GM18858 (cell line): ENCODE measurements around the gene RCE1.

Experiments
- ATAC-seq: cut with Tn5 transposase; IDR thresholded peaks from one replicate; pipeline ENCODE4 v1.9.1; 2021; ENCODE audit not compliant: unreplicated experiment

Gene RCE1

DNA sequence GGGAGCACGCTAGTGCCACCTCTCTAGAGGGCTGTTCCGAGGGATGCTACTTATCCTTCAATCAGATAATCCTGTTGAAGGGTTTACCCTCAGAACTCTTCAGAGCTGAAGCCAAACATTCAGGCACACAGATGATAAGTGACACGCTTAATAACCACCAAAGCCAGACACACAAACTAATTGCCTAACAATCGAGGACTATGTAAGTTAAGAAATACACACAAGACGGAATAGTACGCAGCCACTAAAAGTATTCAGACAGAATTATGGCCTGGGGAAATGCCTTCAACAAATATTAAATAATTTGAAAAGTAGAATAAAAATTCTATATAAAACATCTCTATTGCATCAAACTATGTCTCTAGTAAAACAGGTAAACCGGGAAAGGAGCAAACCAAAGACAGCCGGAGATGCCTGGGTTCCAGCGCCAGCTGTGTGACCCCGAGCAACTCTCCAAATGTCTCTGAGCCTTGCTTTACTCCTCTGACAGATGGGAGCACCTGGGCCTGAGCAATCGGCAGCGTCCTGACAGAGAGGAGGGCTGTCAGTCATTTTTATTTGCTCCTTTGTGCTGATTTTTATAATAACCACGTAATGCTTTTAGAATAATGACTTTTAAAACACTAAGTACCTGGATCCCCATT, 25.0 kb downstream of the RCE1 start:
- no peak for ATAC-seq

DNA sequence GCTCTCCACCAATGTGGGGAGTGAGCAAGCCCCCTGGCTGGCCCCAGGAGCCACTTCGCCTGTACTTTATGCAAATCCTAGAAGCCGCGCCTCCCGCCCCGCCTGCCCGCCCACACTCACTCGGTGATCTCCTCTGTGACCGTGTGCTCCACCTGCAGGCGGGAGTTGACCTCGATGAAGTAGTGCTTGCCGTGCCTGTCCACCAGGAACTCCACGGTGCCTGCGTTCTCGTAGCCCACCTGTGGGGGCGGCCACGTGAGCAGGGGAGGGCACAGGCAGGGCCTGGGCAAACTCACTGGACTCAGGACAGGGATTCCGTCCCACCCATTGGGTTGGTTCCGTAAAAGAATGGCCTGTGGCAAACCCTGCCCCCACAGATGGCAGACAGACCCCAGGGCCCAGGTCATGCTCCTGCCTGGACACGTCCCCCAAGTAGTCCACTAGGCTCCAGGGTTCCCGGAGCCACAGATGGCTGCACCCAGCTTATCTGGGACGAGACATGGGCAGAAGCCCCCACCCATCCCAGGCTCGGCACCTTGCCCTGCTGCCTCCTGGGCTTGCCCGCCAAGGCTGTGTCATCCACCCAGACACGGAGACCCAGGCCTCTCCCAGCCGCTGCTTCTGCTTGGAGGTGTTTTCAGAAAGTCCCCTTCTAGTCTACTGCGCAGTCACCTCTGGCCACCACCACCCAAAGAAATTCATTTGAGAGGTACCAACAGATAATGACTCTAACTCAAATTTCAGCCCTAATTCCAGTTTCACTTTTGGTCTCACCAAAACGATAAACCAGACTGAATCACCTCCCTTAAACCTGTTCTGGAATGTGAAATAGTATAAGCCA, 25.7 kb downstream of the RCE1 start:
- peak; percentile 47 for ATAC-seq

DNA sequence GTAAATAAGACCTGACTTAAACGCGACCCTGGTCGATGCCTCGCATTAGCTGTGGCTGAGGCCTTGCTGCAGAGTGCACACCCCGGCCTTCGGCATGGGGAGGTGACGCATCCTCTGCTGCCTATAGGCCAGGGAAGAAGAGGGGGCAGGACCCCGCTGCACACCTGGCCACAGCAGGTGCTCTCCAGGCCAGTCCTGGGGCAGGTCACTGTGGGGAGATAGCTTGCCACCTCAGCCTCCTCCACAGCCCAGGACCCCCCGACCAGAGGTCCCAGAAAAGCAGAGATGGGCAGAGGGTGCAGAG, 26.3 kb downstream of the RCE1 start:
- no peak for ATAC-seq

DNA sequence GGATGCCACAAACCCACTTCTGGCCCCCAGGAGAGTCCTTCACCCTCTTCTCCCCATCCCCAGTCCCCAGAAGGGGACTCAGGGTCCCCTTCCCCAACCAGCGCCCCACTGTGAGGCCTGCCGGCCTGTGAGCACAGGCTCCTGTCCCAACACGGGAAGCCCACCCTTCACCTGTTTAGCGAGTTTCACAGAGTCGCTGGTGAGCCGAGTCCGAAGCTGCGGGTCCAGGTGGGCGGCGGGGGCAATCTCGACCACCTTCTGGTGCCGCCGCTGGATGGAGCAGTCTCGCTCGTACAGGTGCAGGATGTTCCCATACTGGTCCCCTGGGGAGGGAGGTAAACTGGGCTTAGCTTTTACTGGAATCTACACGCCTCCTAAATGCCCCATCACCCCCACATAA, 26.9 kb downstream of the RCE1 start:
- ATAC-seq, result no peak

DNA sequence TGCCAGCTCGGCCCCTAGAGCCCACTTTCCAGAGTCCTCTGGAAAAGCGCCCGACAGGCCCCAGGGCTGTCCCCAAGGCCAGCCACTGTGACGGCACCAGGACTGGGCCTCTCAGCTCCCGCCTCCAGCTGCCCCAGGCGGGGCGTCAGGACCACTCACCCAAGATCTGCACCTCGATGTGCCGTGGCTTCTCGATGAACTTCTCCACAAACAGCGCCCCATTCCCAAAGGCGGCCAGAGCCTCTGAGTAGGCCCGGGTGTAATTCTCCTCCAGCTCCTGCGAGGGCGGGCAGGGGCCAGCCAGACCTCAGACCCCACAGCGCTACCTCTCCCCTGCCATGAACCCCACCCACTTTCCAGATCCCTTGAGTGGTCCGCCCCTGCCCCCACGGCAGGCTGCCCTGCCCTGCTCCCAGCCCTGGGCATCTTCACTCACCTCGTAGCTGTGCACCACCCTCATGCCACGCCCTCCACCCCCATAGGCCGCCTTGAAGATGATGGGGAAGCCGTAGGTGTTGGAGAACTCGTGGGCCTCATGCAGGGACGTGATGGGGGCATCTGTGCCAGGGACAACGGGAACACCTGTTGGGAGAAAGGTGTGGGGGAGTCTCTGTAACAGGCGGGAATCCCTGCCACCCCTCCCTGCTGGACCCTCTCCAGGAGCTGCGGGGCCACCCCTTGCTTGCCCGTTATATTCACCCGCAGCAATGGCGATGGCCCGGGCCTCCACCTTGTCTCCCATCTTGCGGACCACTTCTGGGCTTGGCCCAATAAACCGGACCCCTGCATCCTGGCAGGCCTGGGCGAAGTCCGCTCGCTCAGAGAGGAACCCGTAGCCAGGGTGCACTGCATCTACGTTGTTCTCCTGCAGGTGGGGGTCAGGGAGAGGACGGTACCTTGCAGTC, 27.6 kb downstream of the RCE1 start:
- no peak for ATAC-seq

DNA sequence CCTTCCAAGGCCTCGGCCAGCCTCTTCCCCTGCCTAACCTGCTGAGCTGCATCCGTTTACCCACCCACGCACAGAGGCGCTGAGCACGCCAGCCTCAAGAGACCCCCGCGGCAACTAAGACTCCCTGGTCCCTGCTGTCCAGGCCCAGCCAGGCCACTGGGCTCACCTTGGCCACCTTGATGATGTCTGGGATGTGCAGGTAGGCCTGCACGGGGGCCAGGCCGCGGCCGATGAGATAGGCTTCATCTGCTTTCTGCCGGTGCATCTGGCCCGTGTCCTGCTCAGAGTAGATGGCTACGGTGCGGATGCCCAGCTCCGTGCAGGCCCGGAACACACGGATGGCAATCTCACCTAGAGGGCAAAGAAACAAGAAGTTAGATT, 28.3 kb downstream of the RCE1 start:
- ATAC-seq, result no peak

DNA sequence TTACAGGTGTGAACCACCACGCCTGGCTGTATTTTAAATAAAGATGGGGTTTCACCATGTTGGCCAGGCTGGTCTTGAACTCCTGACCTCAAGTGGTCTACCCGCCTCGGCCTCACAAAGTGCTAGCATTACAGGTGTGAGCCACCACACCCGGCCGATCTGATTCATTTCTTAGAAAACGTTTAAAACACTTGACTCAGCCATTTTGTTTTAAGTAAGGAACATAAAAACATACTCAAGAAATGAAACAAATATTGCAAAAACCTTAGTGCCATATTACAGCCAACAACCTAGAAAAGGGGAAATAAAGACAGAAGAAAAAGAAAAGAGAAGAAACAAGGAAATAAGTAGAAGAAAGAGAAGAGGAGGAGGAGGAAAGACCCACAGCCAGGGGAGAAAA, 31.0 kb downstream of the RCE1 start:
- ATAC-seq, result no peak

DNA sequence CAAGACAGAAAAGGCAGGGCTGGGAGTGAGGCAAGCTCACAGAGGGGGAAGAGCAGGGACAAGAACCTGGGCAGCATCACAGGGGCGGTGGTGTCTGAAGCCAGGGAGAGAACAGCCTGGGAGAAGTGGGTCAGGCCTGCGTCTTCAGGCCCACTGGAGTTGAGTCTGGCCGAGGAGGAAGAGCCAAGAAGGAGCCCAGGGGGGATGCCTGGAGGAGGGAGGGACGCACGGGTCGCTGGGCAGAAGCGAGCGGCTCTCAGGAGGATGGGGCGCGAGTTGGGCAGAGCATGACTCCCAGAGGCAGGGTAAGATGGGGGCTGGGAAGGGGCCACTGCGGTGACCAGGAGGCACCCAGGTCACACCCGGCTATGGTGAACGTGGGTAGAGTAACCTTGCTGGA, 32.1 kb downstream of the RCE1 start:
- no peak for ATAC-seq

DNA sequence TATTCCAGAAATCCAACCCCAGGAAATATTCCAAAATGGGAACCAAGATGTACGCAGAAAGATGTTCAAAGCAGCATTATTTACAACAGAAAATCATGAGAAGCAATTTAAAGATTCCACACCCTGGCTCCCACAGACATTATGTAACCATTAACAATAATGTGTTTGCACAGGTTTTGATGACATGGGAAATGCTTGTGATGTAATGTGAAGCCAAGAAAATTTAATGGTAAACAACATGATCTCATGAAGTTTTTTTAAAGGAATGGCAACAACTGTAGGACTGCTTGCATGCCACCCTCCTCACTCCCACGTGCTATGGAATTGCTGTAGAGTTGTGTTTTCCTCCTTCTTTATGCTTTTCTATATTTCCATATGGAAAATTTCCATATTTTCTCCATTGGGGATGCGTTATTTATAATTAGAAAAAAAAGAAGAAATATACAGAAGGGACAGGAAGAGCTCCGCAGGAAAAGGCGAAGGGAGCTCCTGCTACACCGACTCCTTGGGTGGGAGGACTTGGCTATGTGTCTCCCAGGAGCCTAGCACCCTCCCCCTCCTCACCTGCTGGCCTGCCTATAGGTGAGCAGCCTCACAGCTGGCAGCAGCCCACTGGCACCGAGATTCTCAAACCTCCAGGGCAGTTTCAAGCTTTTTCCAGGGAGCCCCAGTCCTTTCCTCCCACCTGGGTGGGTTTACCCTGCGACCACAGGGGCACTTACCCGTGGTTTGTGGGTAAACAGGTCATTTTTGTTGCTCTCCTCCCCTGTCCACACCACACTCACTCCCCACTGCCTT, 34.5 kb downstream of the RCE1 start:
- ATAC-seq, result no peak

DNA sequence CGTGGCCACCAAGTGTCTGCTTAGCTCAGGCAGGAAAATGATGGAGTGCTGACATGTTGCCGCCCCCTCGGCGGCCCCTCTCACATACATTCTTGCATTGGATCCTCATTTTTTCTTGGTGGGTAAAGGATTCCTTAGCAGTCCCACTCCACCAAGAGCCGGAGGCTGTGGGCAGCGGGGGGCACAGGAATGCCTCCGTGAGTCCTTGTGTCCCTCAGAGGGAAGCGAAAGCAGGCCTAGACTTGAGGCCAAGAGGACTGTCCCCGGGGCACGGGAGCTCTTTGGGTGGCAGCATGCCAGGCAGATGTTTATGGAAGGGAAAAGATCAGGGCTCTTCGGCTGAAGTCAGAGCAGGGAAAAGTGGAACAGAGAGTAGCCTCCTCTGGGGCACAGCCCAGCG, 35.2 kb downstream of the RCE1 start:
- no peak for ATAC-seq

DNA sequence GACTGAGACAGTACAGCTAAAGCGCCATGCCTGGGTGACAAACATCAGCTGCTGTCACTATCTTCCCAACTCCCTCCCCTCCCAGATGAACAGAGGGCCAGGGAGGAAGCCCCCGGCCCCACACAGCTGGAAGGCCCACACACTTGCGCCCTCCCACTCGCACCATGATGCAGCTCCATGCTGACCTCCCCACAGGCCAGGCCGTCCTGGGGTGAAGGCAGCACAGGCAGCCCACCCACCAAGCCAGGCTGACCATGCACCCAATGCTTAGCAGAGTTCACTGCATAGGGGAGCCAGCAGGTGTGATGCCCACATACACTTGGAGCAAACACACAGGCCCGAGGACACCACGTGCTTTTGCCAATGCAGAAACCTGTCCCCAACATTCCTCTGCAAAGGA, 35.8 kb downstream of the RCE1 start:
- ATAC-seq, result no peak

DNA sequence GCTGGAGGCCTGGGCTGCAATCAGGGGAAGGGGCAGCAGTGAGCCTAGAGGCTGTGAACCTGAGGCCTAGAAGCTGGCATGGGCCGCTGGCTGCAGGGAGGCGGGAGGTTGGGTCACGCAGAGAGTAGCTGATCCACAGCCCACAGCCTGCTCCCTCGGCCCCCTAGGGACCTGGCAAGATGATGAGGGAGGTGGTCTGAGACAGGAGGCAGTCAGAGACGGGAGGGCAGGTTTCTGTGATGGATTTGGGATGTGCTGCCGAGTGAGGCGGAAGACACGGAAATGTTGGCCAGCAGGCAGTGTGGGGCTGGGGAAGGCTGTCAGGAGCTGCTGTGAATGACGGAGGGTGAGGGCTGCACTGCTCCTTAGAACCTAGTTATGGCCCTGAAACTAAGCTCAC, 36.3 kb downstream of the RCE1 start:
- no peak for ATAC-seq

DNA sequence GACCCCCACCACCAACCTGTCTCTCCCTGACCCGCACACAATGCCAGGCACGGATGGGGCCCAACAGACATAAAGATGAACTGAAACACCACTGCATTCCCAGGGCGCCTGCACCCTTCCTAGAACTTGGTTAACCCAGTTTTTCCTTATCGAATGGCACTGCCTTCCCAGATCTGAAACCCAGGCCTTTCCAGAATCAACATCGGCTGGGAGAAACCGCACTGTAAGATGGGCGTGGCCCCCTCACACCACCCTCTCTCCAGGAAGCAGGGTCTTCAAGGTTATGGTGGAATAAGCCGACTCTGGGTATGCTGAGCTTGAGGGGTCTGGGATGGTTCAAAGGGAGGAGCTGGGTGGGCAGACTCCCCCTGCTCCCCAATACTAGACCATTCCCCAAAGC, 36.8 kb downstream of the RCE1 start:
- ATAC-seq, result no peak

DNA sequence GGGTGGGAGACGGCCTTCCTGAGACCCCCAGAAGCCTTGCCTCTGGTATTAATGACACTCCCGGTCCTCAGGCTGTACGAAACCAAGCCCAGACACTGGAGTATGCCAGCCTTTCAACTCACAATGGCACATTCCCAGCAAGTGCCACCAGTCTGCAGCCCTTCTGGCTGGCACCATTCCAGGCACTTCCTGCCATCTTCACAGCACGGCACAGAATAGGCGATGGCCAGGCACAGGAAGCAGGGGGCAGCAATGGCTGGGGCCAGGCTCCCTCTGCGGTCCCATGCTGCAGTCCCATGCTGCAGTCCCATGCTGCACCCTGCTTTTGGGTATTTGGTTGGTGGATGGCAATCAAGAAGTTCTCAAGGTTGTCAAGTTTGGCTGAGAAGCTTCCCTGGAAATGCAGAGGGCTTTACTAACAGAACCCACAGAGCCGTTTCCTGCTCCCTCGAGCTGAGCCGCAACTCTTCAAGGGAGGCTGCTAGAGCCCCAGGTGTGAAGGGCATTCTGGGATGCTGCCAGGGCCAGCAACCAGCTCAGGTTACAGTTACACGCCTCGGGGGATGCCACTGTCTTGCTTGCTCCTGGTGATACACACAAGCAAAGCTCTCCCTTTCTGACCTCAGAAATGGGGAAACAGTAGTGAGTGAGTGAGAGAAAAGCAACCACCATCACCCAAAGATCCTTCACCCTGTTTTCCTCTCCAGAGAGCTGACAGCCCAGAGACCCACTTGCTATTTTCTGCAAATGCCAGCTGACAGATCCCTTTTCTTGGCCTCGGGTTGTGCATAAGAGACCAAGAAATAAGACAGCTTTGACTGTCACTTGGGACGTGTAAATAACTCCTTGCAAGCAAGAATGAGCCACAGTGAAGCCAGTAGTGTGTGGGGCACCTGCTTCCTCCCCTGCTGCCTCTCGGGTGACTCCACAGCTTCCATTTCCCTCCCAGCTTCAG, 37.5 kb downstream of the RCE1 start:
- ATAC-seq, result no peak

DNA sequence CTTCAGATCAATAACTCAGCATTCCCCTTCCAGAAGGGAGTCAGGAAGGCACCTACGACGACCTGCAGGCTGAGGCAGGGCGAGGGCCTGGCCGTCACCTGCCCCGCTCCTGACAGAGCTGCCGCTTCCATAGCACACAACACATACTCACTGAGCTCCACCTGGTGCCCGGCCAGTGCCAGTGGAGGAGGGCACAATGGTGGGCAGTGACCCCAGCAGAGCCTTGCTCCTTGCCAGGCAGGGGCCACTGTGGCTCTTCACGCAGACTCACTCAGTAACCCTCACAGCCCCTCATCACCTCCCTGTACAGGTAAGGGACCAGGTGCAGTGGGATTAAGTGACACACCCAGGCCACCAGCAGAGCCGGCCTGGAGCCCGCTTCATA, 38.2 kb downstream of the RCE1 start:
- no peak for ATAC-seq

DNA sequence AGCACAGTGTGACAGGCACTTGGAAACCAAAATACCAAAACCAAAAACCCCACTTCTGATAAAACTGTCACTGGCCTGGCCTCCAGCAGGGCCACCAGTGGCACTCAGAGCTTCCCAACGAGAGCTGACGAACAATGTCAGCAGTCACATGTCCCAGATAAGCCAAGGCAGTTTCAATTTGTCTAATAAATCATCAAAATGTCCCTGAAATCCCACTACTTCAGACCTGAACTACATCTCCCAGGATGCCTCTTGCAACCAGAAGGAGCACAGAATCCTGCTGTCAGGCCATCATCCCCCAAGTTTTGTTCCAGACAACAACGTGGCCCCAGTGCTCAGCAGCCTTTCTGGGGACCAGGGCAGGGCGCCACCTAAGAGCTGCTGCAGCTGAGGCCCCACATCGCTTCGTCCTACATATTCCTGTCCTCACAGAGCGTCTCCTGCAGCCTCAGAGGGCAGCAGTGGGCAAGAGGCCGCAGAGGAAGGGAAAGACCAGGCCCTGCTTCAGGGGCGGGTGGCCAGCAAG, 38.7 kb downstream of the RCE1 start:
- no peak for ATAC-seq

DNA sequence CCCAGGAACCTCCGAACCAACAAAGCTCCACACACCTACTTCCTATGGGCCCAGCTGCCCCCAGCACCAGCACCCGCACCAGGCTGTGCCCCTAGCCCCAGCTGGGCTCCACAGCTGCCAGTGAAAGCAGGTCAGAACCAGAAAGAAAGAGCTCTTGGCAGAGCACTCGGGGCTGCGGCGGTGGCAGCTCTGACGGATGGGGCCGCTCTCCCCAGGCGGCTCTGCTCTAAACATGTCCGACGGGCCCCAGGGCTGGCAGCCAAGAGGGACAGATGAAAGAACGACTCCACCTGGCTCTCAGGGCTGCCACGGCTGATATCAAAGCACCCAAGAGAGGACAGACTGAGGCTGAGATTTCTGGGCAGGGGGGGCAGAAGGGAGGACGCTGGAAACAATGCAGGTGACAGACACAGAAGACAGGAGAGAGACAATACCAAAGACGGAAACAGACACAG, 39.3 kb downstream of the RCE1 start:
- ATAC-seq, result no peak

DNA sequence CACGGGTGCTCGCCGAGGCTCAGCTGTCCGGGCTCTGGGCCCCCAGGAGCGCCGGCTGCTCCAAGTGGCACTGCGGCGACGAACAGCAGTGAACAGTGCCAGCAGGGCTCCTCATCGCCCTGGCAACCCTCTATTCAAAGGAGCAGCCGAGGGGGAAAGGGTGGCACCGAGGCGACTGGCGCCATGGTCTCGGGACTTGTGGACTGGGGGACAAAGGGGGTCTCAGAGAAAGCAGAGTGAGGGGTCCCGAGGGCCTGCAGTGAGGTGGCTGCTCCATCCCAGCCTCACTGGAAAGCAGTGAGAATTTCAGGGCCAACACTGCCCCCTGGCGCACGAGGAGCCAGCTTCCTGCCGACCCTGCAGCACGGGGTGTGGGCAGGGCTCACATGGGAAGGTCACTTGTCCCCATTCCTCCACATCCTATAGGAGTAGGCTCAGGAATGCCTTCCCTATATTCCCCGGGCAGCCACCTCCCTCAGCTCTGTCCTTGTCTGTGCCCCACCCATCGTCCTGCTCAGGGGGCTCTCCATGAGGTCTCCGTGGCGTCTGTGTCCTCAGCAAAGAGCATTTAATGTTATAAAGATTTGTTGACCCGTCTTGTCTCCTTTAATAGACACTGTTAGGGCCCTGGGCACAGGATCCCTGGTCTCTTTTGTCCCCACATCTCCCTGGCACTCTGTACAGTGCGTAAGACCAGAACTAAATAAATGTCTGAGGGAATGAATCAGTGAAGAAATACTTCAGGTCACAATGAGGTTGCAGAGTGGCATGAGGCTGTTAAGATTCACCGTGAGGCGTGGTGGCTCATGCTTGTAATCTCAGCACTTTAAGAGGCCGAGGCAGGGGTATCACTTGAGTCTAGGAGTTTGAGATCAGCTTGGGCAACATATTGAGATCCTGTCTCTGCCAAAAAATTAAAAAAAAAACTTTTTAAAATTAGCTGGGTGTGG, 40.0 kb downstream of the RCE1 start:
- ATAC-seq, result no peak

DNA sequence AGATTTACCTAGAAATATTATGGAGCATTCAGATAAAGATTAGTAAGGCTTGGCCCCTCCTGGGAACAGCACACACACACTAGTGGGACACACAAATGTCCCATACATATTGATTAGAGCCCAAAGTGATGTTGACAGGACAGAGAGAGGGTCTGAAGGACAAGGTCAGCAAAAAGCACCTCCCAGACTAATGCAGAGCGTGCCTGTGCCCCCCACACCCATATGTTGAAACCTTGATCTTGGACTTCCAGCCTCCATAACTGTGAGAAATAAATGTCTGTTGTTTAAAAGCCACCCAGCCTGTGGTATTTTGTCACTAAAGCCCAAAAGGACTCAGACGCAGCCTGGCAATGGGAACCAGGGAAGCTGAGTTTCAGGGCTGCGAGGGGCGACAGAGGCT, 41.2 kb downstream of the RCE1 start:
- no peak for ATAC-seq
